Endothelial cell of umbilical vein (primary cell): ENCODE data around the gene SERPINB10. TPM values are rescaled to one million over a fixed set of nuclear protein-coding genes. Genes with fewer than 3 reads are reported as not detected.

ENCODE experiments used
- BruUV-seq: library from RNA; stranded (reverse); fragments of 400-500 nt; replicated peaks from 2 replicates; lab custom pipeline; 2021; lab: Mats Ljungman, UMichigan
- CTCF ChIA-PET: fragments of 300-600, 350-600 bp; sonication (Branson Sonifier 250); formaldehyde crosslinking; loops from one replicate; lab custom pipeline; 2021; ENCODE audit warnings: antibody characterized with exemption, inconsistent platforms; lab: Charles Lee
- POLR2A ChIA-PET: fragments of 300-600, 350-600 bp; sonication (Branson Sonifier 250); formaldehyde crosslinking; loops from one replicate; lab custom pipeline; 2021; ENCODE audit warnings: antibody characterized with exemption, inconsistent platforms; lab: Charles Lee
- DNase-seq: peaks from one replicate; pipeline ENCODE4 v3.0.0-alpha.2; 2011; ENCODE audit warnings: low read depth, low spot score
- FAIRE-seq: peaks from 2 replicates; lab custom pipeline; 2011; peaks lifted over from hg19 to GRCh38; lab: Jason Lieb, UNC
- H2AFZ ChIP-seq: 2 replicates; pipeline ENCODE4 v1.6.0; 2012; ENCODE audit warnings: low read depth, low read length, control low read depth, inconsistent platforms
- H3K27ac ChIP-seq: 2 replicates; pipeline ENCODE4 v1.5.1; 2011; ENCODE audit warnings: low read depth, mild to moderate bottlenecking, control low read depth, low read length, moderate library complexity; ENCODE audit not compliant: insufficient read depth
- H3K27me3 ChIP-seq, 2 experiments: 2 replicates each; pipeline versions ENCODE4 v1.6.0 to v1.6.1; 2011; ENCODE audit warnings: low read length in 2 of 2, mixed read lengths in 1 of 2; ENCODE audit not compliant: control insufficient read depth in 2 of 2, insufficient read depth in 2 of 2
- H3K36me3 ChIP-seq, 2 experiments: 2 replicates in 1 of 2; 3 replicates in 1 of 2; pipeline ENCODE4 v1.5.1; 2011; ENCODE audit warnings: low read length in 2 of 2, mild to moderate bottlenecking in 1 of 2, moderate library complexity in 1 of 2; ENCODE audit not compliant: control insufficient read depth in 2 of 2, insufficient read depth in 2 of 2; ENCODE audit errors: extremely low read depth in 1 of 2
- H3K4me1 ChIP-seq: 3 replicates; pipeline ENCODE4 v1.5.1; 2011; ENCODE audit warnings: mild to moderate bottlenecking, low read length; ENCODE audit not compliant: control insufficient read depth, insufficient read depth; ENCODE audit errors: extremely low read depth
- H3K4me2 ChIP-seq: 2 replicates; pipeline ENCODE4 v1.6.1; 2011; ENCODE audit warnings: low read length, control low read depth, mixed read lengths; ENCODE audit not compliant: insufficient read depth
- H3K4me3 ChIP-seq, 3 experiments: fragments of 200-600 bp in 1 of 3; sonication (generic), shearing (Covaris generic) in 1 of 3; replicated peaks in 1 of 3; 2 replicates each; pipeline ENCODE4 v1.5.1; 2011 to 2016; ENCODE audit warnings: control low read depth in 3 of 3, low read length in 3 of 3, mild to moderate bottlenecking in 2 of 3, inconsistent platforms in 1 of 3, low read depth in 1 of 3, moderate library complexity in 1 of 3; ENCODE audit not compliant: insufficient read depth in 1 of 3
- H3K79me2 ChIP-seq: 2 replicates; pipeline ENCODE4 v1.6.0; 2012; ENCODE audit warnings: low read length, inconsistent platforms; ENCODE audit not compliant: control insufficient read depth, insufficient read depth
- H3K9ac ChIP-seq: replicated peaks from 2 replicates; pipeline ENCODE3; 2011; ENCODE audit warnings: low read length, control low read depth; ENCODE audit not compliant: insufficient read depth; ENCODE audit errors: extremely low read depth
- H3K9me1 ChIP-seq: replicated peaks from 3 replicates; pipeline ENCODE4 v1.6.0; 2011; ENCODE audit warnings: mild to moderate bottlenecking, low read length; ENCODE audit not compliant: control insufficient read depth, insufficient read depth; ENCODE audit errors: extremely low read depth
- H3K9me3 ChIP-seq: replicated peaks from 2 replicates; pipeline ENCODE4 v1.5.1; 2012; ENCODE audit warnings: low read length, inconsistent platforms; ENCODE audit not compliant: control insufficient read depth, insufficient read depth
- H4K20me1 ChIP-seq: replicated peaks from 2 replicates; pipeline ENCODE3; 2011; ENCODE audit warnings: mild to moderate bottlenecking, low read length; ENCODE audit not compliant: control insufficient read depth, insufficient read depth; ENCODE audit errors: extremely low read depth
- FOS ChIP-seq: IDR thresholded peaks from 2 replicates; pipeline ENCODE4 v1.6.1; 2011; ENCODE audit warnings: mild to moderate bottlenecking, low read length, moderate library complexity, borderline replicate concordance; ENCODE audit not compliant: insufficient read depth
- GATA2 ChIP-seq: IDR thresholded peaks from 2 replicates; pipeline ENCODE4 v1.7.0; 2011; ENCODE audit warnings: low read depth, mild to moderate bottlenecking, moderate library complexity, mixed read lengths, low read length; ENCODE audit not compliant: insufficient read length, insufficient read depth
- JUN ChIP-seq: IDR thresholded peaks from 2 replicates; pipeline ENCODE4 v1.6.1; 2011; ENCODE audit warnings: borderline replicate concordance, low read depth; ENCODE audit not compliant: insufficient read length, insufficient read depth
- MYC ChIP-seq: IDR thresholded peaks from one replicate; pipeline ENCODE4 v1.6.1; 2011; ENCODE audit warnings: mild to moderate bottlenecking, low read depth, low read length
- POLR2AphosphoS5 ChIP-seq: IDR thresholded peaks from 2 replicates; pipeline ENCODE4 v1.6.1; 2012; ENCODE audit warnings: low read depth, mild to moderate bottlenecking, control low read depth, low read length, moderate library complexity; ENCODE audit not compliant: insufficient read depth
- dilution Hi-C: fragments of 300-500 bp; cut with MboI; formaldehyde crosslinking; loops from one replicate; pipeline ENCODE4 v1.15.0; 2019; ENCODE audit warnings: low sequenced_read_pairs; ENCODE audit not compliant: extremely low pct_ligation_motif_present
- intact Hi-C: fragments of 100-400 bp; cut with micrococcal nuclease; formaldehyde crosslinking; loops from one replicate; pipeline ENCODE4 v1.10.0; 2022
- polyA plus RNA-seq, 4 experiments: library from polyadenylated mRNA; depleted of rRNA in 3 of 4; stranded (reverse) in 3 of 4; unstranded in 1 of 4; fragments of >200 nt; gene quantifications; 2 replicates each; pipeline versions ENCODE4 v1.2.1 to v1.2.3, GENCODE V29; 2011 to 2012; ENCODE audit warnings: missing spikeins in 1 of 4
- total RNA-seq: library from RNA; stranded (reverse); gene quantifications from 2 replicates; pipeline ENCODE4 v1.2.3, GENCODE V29; 2021
- TF ChIP-seq, protein P1 (sequence below), 2 donors: IDR thresholded peaks; 1 replicate in 1 of 2; 2 replicates in 1 of 2; pipeline ENCODE4 v1.5.1; 2011; ENCODE audit warnings: low read length in 2 of 2, mild to moderate bottlenecking in 2 of 2, moderate library complexity in 2 of 2, control low read depth in 1 of 2, inconsistent platforms in 1 of 2, low read depth in 1 of 2; ENCODE audit not compliant: insufficient read depth in 1 of 2; ENCODE audit errors: extremely low read depth in 1 of 2

Gene SERPINB10
- total and polyA plus RNA-seq, 2 donors (not counting 3 experiments of a cell fraction or from before 2014, with no cell fraction given): not detected

DNA sequence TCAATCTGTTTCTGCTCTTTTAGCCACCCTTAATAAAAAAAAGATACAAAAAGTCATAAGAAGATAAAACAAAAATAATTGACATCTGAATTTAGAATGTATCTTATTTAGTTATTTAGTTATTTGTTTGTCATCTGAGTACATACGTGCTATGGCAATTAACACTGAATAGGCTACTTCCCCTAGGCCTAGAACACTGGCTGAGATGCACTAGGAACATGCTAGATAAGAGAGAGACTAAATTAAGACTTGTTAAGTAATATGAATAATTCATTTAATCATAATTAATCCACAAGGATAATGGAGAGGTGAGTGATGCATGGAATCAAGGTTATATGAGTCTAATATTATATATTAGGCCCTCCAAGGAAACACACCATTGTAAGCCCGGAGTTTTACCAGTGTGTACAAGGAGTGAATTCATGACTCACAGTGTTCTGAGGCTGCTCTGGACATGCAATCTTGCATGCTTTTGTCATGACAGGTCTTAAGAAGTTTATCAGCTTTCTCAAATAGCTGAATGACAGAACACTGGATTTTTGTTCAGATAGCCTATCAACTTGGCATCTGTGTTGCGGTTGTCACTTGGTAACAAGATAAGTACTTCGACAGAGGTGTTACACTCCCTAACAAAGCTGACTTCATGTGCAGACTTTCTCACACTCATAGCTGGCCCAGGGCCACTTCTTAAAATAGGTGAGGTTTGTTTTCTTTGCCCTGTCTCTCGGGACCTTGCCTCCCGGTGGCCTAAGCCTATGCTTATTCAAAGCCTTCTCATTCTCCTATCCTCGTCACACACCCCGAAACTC is 25.2 kb upstream of the SERPINB10 start:
- TF ChIP-seq JUN (peak; percentile 84), GATA2 (peak; percentile 99), FOS (peak; percentile 81), POLR2AphosphoS5 (peak; percentile 69), MYC (no peak)
- TF ChIP-seq, protein P1, sequence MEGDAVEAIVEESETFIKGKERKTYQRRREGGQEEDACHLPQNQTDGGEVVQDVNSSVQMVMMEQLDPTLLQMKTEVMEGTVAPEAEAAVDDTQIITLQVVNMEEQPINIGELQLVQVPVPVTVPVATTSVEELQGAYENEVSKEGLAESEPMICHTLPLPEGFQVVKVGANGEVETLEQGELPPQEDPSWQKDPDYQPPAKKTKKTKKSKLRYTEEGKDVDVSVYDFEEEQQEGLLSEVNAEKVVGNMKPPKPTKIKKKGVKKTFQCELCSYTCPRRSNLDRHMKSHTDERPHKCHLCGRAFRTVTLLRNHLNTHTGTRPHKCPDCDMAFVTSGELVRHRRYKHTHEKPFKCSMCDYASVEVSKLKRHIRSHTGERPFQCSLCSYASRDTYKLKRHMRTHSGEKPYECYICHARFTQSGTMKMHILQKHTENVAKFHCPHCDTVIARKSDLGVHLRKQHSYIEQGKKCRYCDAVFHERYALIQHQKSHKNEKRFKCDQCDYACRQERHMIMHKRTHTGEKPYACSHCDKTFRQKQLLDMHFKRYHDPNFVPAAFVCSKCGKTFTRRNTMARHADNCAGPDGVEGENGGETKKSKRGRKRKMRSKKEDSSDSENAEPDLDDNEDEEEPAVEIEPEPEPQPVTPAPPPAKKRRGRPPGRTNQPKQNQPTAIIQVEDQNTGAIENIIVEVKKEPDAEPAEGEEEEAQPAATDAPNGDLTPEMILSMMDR (IDR thresholded peaks at IDR 0.05; ENCODE audit: extremely low read depth in 1 of 2, insufficient read depth in 1 of 2, low read depth in 1 of 2, low read length in 2 of 2): no peak
- FAIRE-seq (peak; percentile 73), DNase-seq (peak; percentile 88)
- Histone ChIP-seq H3K4me2 (peak overlapping the region; percentile 67), H2AFZ (peak overlapping the region; percentile 17), H4K20me1 (no peaks in the 10 kb centered on the region), H3K9me3 (no peaks in the 10 kb centered on the region), H3K4me1 (peaks cover 42% of the 10 kb centered on the region), H3K4me3 (no peak overlapping the region), H3K36me3 (no peaks in the 10 kb centered on the region), H3K9me1 (no peaks in the 10 kb centered on the region), H3K9ac (peak overlapping the region; percentile 66), H3K27ac (peak overlapping the region; percentile 90), H3K27me3 (no peaks in the 10 kb centered on the region), H3K79me2 (no peaks in the 10 kb centered on the region)
- CTCF ChIA-PET: interaction anchor here (1.1 to 1.2 kb wide), 2 partner anchors 13 to 54 kb away, joined by 3 to 4 read pairs; no protein-coding TSS in a partner anchor
- POLR2A ChIA-PET: no interaction called here
- intact Hi-C loops: loop anchor here (1.0 kb wide), 1 partner anchor 88 kb away; the partner anchor contains the start of gene SERPINB8
- dilution Hi-C loops: no loop called here
- BruUV-seq: TSS peak; percentile 62
